Bronchial epithelial cell (primary cell): ENCODE results near the gene PKDREJ. TPM values are rescaled to one million over a fixed set of nuclear protein-coding genes. Genes with fewer than 3 reads are reported as not detected.

Experiments used
- DNase-seq: peaks from one replicate; pipeline ENCODE4 v3.0.0-alpha.2; 2010; ENCODE audit warnings: low read depth
- FAIRE-seq: peaks from 2 replicates; lab custom pipeline; 2011; peaks lifted over from hg19 to GRCh38; lab: Jason Lieb, UNC
- H3K27me3 ChIP-seq: 2 replicates; pipeline ENCODE4 v1.5.1; 2011; ENCODE audit warnings: low read length; ENCODE audit not compliant: control insufficient read depth, insufficient read depth
- H3K36me3 ChIP-seq: 2 replicates; pipeline ENCODE4 v1.5.1; 2011; ENCODE audit warnings: low read length; ENCODE audit not compliant: control insufficient read depth, insufficient read depth
- H3K4me3 ChIP-seq: 2 replicates; pipeline ENCODE4 v1.5.1; 2011; ENCODE audit warnings: mild to moderate bottlenecking, low read depth, low read length, control low read depth
- CTCF ChIP-seq: IDR thresholded peaks from 2 replicates; pipeline ENCODE4 v1.5.1; 2011; ENCODE audit warnings: mild to moderate bottlenecking, moderate library complexity, low read length, control low read depth, inconsistent platforms; ENCODE audit not compliant: insufficient read depth, severe bottlenecking
- total RNA-seq: library from RNA; depleted of rRNA; stranded (reverse); fragments of >200 nt; gene quantifications from 2 replicates; pipeline ENCODE4 v1.2.1, GENCODE V29; 2014

The PKDREJ gene
- total RNA-seq, 1 donor from 2014 or later: not detected

- no peak for FAIRE-seq
- no peaks in the 10 kb centered on the region for H3K36me3 ChIP-seq
- H3K27me3 ChIP-seq: no peaks in the 10 kb centered on the region
- DNase-seq: no peak
- no peak overlapping the region for H3K4me3 ChIP-seq
- TF ChIP-seq CTCF: no peak
These were observed 38.9 kb downstream of the PKDREJ start for GRCh38 chr22:46224044-46224897.

DNA sequence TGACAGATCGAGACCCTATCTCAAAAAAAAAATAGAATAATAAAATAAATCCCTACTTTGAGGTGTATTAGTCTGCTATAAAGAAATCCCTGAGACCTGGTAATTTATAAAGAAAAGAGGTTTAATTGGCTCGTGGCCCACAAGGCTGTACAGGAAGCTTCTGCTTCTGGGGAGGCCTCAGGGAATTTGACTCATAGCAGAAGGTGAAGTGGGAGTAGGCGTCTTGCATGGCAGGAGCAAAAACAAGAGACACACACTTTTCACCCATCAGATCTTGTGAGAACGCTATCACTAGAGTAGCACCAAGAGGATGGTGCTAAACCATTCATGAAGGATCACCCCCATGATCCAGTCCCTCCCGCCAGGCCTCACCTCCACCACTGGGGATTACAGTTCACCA, 42.2 kb downstream of the PKDREJ start:
- Histone ChIP-seq H3K4me3 (no peak overlapping the region), H3K36me3 (peaks cover 2% of the 10 kb centered on the region), H3K27me3 (no peaks in the 10 kb centered on the region)
- DNase-seq (no peak), FAIRE-seq (peak; percentile 23)
- TF ChIP-seq CTCF: no peak

DNA sequence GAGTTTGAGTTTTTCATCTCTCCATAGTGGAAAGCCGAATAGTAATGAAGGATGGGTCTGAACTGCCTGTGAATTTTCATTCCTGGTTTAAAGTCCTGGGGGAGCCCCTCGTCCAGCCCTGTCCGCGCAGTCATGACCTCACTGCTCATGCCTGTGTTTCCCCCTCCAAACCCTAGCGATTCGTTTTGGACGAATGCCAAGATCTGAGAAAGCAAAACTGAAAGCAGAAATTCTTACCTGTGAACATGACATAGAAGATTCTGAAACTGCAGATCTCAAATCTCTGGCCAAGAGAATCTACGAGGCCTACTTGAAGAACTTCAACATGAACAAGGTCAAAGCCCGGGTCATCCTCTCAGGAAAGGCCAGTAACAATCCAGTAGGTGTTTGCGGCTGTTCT, 43.5 kb downstream of the PKDREJ start:
- no peak overlapping the region for H3K4me3 ChIP-seq
- no peaks in the 10 kb centered on the region for H3K27me3 ChIP-seq
- DNase-seq (no peak), FAIRE-seq (no peak)
- H3K36me3 ChIP-seq: peaks cover 2% of the 10 kb centered on the region
- no peak for TF ChIP-seq CTCF

- peaks cover 2% of the 10 kb centered on the region for H3K36me3 ChIP-seq
- FAIRE-seq (no peak), DNase-seq (no peak)
- no peak for TF ChIP-seq CTCF
- no peak overlapping the region for H3K4me3 ChIP-seq
- H3K27me3 ChIP-seq: no peaks in the 10 kb centered on the region
These were observed 48.5 kb downstream of the PKDREJ start for GRCh38 chr22:46214616-46215015.

GRCh38 chr22:46214149-46214548, 49.0 kb downstream of the PKDREJ start:
- no peak for FAIRE-seq
- H3K36me3 ChIP-seq: peaks cover 2% of the 10 kb centered on the region
- TF ChIP-seq CTCF: no peak
- no peak for DNase-seq
- H3K4me3 ChIP-seq: no peak overlapping the region
- no peaks in the 10 kb centered on the region for H3K27me3 ChIP-seq
